ENCODE measurements around the gene PLK5. TPM values are rescaled to one million over a fixed set of nuclear protein-coding genes. Genes with fewer than 3 reads are reported as not detected.

The PLK5 gene
- total RNA-seq, 1 donor from 2014 or later = not detected

DNA sequence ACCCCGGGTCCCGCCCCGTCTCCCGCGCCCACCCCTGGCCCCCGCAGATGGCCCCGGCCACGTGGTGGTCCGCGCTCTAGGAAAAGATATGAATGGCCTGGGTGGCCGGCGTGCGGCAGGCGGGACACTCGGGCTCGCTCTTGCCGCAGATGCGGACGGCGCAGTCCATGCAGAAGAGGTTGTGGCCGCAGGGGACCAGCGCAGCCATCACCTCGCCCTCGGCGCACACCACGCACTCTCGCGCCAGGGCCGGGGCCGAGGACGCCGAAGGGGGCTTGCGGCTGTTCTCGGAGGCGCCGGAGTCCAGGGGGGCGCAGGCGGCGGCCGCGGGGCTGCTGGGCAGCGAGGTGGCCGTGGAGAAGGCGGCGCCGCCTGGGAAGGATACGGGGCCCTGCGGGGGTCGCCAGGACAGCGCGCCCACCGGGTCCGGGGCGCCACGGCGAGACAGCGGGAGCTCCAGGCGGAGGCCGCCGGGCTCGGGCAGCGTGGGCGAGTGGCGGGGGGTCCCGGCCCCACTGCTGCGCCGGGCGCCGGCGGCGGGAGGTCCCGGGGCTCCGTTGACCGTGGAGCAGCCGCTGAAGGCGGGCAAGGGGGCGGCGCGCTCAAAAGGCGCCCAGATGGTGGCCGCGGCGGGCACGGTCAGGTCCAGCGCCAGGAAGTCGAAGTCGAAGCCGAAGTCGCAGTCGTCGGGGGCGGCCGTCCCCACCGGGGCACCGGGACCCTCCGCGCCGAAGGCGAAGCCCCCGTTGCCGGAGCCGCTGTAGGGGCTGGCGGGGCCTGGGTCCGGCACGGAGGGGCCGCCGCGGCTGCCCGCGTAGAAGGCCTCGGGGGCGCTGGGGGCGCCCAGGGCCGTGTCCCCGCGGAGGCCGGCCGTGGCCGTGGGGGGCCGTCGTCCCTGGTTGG, 31.9 kb downstream of the PLK5 start:
- no peak for DNase-seq (ENCODE audit: low spot score)

DNA sequence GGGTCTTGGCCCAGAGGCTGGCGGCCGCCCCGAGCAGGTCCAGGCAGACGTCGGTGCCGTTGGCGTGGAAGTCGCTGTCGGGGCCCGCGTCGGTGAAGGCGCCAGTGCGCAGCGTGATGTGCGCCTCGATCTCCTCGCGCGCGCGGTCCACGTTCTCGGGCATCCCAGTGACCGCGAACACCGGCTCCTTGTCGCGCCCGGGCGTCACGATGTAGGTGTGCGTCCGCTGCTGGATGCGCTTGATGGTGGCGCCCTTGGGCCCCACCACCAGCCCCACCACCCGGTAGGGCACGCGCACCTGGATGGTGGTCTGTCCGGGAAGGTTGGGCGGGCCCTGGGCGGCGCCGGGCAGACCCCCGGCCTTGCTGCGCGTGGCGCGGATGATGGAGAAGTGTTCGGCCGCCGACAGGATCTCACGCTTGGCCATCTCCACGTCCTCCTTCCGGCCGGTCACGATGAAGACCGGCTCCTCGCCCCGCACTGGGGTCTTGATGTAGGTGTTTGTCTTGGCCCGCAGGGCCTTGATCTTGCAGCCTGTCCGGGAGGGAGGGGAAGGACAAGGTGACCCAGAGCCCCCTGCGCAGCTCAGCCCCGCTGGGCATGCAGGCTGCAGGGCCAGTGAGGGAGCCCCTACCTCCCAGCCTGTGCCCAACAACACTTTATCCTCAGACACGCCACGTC, 32.7 kb downstream of the PLK5 start:
- no peak for DNase-seq (ENCODE audit: low spot score)

- no peak for DNase-seq (ENCODE audit: low spot score)
Observed at GRCh38 chr19:1558552-1558951, 34.7 kb downstream of the PLK5 start.

DNA sequence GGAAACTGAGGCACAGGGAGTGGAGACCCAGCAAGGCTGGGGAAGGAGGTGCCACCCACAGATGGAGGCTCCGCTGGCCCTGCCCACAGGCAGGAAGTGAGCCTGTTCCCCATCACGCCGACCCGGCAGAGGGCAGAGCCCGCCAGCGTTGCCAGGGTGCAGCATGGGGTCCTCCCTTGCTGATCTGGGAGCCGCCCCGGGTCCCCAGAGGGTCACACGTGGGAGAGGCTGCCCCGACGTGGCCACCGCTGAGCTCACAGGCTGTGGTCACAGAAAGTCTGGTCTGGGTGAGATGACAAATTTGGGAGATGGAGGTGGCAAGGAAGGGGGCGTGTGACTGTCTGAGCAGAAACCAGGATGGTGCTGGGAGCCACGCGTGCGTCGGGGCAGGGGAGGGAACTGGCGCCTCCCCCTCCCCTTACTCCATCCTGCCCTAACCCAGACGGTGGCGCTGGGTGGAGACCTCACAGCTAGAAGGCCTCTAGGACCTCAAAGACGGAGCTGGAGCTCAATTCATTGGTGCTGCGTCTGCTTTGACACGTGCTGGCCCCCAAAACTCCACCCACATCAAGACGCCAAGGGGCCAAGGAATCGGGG, 36.5 kb downstream of the PLK5 start:
- DNase-seq (ENCODE audit: low spot score) = no peak

- DNase-seq (ENCODE audit: low spot score) = no peak
Observed at GRCh38 chr19:1561236-1561842, 37.5 kb downstream of the PLK5 start.

GRCh38 chr19:1563251-1563650, 39.4 kb downstream of the PLK5 start:
- no peak for DNase-seq (ENCODE audit: low spot score)

DNA sequence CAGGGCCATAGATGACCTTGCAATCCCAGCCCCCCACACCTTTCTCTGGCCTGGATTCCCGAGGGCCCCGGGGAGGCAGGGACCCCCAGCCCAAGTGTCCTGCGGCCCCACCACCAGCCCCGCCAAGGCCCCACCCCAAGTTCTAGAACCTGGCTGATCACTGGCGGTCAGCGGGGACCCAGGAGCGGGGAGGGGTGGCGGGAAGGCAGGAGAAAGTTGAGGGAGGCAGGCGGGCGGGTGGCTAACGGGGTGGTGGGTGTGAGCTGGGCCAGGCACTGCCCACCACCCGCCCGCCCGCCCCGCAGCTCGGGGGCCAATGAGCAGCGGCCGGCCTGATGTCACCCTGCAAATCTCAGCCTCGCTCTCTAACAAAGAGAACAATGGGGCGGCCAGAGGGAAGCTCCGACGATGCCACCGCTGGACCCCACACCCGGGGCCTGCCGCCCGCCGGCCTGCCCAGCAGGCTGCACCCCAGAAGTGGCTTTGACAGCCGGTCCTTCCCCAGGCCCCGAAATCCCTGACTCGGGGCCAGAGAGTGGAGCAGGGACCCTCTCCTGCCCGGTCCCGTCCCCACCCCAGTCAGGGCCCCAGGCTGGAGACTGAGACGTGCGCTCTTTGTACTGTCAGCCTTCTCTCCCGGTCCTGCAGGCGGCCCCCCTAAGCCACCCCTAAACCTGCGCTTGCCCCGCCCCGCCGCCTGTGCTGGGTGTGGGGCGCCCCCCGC, 42.7 kb downstream of the PLK5 start:
- peak; percentile 94 for DNase-seq (ENCODE audit: low spot score)

DNA sequence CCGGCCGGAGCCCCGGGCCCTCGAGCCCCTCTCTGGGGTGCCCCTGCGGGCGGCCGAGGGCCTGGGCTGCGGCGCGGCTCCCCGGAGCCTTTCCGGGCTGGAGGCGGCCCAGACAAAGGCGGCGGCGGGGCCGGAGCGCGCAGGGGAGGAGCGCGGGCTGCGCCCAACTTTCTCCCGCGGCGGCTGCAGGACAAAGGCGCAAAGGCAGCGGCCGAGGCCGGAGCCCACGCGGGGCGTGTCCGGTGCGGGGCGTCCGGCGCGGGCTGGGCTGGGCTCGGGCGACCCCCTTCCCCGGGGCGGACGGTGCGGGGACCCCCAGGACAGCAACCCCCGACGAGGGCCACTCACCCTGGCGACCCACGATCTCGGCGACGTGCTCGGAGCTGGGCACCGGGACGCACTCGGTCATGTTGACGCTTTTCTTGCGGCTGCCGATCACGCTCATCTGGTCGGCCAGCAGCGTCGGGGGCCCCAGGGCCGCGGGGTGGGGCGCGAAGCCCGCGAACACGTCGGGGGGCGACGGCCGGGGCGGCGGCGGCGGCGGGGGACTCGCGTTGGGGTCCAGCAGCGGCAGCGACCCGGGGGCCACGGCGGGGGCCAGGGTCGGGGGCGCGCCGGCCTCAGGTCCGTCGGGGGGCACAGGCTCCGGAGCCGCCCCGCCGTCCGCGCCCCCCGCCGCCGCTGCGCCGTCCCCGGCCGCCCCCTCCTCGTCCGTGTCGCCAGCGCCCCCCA, 43.4 kb downstream of the PLK5 start:
- no peak for DNase-seq (ENCODE audit: low spot score)

GRCh38 chr19:1567848-1568227, 44.0 kb downstream of the PLK5 start:
- no peak for DNase-seq (ENCODE audit: low spot score)

DNA sequence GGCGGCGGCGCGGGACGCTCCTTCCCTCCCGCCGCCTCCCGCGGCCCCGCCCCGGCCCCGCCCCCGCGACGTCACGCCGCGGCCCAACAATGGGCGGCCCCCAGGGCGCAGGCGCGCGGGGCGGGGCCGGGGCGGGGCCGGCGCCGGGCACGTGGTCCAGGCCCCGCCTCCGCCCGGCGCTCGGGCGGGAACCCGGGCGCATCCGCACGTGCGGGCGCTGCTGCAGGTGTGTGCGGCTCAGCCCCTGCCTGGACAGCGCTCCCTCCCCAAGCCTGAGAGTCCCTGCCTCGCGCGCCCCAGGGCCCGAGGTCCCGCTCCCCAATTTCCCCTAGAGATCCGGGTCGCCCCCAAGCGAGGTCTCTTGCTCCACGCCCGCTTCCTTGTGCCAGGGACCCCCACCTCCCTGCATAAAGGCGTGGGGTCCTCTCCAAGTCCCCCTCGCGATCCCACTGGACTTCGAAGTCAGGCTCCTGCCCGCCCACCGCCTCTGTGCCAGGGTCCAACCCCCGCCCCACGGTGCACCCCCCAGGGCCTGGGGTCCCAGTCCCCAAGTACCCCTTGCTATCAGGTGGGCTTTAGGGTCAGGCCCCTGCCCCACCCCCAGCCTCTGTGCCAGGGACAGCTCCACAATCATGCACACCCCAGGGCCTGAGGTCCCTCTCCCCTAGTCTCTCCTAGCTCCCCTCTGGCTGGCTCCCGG, 44.6 kb downstream of the PLK5 start, which contains the start of gene MEX3D:
TSS of gene MEX3D (minus strand) at position 6 of the 700 bp plus-strand sequence. CDS start 267 bp downstream, outside the sequence.
- DNase-seq (ENCODE audit: low spot score) = peak; percentile 73

DNA sequence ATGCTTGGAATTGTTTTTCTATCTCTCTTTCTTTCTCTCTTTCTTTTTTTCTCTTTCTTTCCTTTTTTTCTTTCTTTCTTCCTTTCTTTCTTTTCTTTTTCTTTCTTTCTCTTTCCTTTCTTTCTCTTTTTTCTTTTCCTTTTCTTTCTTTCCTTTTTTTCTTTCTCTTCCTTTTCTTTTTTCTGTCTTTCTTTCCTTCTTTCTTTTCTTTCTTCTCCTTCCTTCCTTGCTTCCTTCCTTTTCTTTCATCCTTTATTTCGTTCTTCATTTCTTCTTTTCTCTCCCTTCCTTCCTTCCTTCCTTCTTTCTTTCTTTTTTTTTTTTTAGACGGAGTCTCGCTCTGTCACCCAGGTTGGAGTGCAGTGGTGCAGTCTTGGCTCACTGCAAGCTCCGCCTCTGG, 46.1 kb downstream of the PLK5 start:
- no peak for DNase-seq (ENCODE audit: low spot score)

DNA sequence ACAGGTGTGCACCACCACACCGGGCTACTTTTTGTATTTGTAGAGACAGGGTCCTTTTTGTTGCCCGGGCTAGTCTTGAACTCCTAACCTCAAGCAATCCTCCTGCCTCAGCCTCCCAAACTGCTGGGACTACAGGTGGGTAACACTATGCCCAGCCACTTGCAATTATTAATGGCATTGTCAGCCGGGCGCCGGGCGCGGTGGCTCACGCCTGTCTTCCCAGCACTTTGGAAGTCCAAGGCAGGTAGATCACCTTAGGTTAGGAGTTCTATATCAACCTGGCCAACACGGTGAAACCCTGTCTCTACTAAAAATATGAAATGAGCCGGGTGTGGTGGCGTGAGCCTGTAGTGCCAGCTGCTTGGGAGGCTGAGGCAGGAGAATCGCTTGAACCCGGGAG, 47.0 kb downstream of the PLK5 start:
- no peak for DNase-seq (ENCODE audit: low spot score)

GRCh38 chr19:1571358-1571757, 47.5 kb downstream of the PLK5 start:
- no peak for DNase-seq (ENCODE audit: low spot score)

DNA sequence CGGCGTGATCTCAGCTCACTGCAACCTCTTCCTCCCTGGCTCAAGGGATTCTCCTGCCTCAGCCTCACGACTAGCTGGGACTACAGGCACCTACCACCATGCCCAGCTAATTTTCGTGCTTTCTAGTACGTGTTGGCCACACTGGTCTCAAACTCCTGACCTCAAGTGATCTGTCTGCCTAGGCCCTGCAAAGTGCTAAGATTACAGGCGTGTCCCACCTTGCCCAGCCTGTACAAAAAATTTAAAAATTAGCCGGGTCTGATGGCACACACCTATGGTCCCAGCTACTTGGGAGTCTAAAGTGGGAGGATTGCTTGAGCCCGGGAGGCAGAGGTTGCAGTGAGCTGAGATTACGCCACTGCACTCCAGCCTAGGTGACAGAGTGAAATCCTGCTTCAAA, 48.9 kb downstream of the PLK5 start:
- DNase-seq (ENCODE audit: low spot score) = no peak

DNA sequence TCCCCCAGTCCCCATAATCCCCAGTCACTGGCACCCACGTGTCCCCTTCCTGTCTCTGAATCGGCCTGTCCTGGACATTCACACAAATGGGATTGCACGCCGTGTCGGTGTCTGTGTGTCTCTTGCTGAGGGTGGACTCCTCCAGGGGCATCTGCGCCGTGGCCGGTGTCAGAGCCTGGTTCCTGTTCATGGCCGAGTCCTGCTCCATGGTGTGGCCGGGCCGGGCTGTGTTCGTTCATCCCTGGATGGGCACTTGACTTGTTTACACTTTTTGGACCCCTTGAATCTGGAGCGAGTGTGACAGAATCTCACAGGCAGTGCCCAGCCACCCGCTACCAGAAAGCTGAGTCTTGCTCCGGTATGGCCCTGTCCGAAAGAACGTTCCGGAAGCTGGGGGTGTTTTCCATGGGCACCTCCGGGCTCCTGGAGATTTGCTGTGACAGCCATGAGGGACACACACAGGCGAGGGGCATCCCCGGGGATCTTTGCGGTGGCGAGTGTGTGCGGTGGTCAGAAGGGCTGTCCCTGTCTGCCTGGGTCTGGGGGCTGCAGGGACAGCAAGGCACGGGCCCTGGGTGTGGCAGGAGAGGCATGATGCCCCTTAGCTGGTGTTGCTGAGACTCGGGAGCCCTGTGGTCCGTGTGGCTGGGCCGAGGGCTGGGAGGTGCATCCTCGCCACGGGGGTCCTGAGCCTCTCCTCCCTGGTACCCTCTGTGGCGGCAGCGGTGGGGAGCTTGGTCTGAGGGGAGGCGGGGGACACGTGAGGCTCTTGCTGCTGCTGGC, 50.7 kb downstream of the PLK5 start:
- DNase-seq (ENCODE audit: low spot score) = no peak

GRCh38 chr19:1575323-1576241, 51.7 kb downstream of the PLK5 start:
- no peak for DNase-seq (ENCODE audit: low spot score)

GRCh38 chr19:1576242-1577089, 52.6 kb downstream of the PLK5 start:
- no peak for DNase-seq (ENCODE audit: low spot score)
